ENCODE data around the gene SF3B2.
A peak's percentile ranks its signal among the peaks of the same experiment; 100 is the strongest.

SF3B2 gene

GRCh38 chr11:66042227-66042995 lies 9.8 kb upstream of the SF3B2 start:
- H3K27ac ChIP-seq (ENCODE audit: low read depth, low read length), result no peak overlapping the region
- H3K27me3 ChIP-seq (ENCODE audit: control insufficient read depth, insufficient read depth, low read length), result no peaks in the 10 kb centered on the region
- H3K4me1 ChIP-seq (ENCODE audit: control insufficient read depth, insufficient read depth, low read length), result peaks cover 10% of the 10 kb centered on the region
- peaks cover 15% of the 10 kb centered on the region; the same call in 1 of the 2 replicates for H3K36me3 ChIP-seq (ENCODE audit: control insufficient read depth, insufficient read depth, low read length)
- no peak overlapping the region for H3K9ac ChIP-seq (ENCODE audit: low read length)
- H3K4me3 ChIP-seq (ENCODE audit: low read depth, low read length), result no peak overlapping the region
- H3K9me3 ChIP-seq (ENCODE audit: control insufficient read depth, insufficient read depth, low read depth, low read length), result 0 out of 2 replicates have a peak, but pooled peaks cover under 1% of the 10 kb centered on the region

- Histone ChIP-seq H3K9ac (ENCODE audit: low read length) (no peak overlapping the region), H3K9me3 (ENCODE audit: control insufficient read depth, insufficient read depth, low read depth, low read length) (no peaks in the 10 kb centered on the region), H3K4me3 (ENCODE audit: low read depth, low read length) (no peak overlapping the region), H3K4me1 (ENCODE audit: control insufficient read depth, insufficient read depth, low read length) (peaks cover 10% of the 10 kb centered on the region), H3K36me3 (ENCODE audit: control insufficient read depth, insufficient read depth, low read length) (peaks cover 15% of the 10 kb centered on the region; the same call in 1 of the 2 replicates), H3K27ac (ENCODE audit: low read depth, low read length) (no peak overlapping the region), H3K27me3 (ENCODE audit: control insufficient read depth, insufficient read depth, low read length) (no peaks in the 10 kb centered on the region)
Measured at GRCh38 chr11:66042996-66043906, 8.9 kb upstream of the SF3B2 start.

GRCh38 chr11:66044757-66045156 lies 7.4 kb upstream of the SF3B2 start:
- no peak overlapping the region for H3K27ac ChIP-seq (ENCODE audit: low read depth, low read length)
- peaks cover 14% of the 10 kb centered on the region for H3K4me1 ChIP-seq (ENCODE audit: control insufficient read depth, insufficient read depth, low read length)
- no peak overlapping the region for H3K4me3 ChIP-seq (ENCODE audit: low read depth, low read length)
- peaks cover 15% of the 10 kb centered on the region; the same call in 1 of the 2 replicates for H3K36me3 ChIP-seq (ENCODE audit: control insufficient read depth, insufficient read depth, low read length)
- no peaks in the 10 kb centered on the region; the same call in 1 of the 2 replicates for H3K27me3 ChIP-seq (ENCODE audit: control insufficient read depth, insufficient read depth, low read length)
- no peaks in the 10 kb centered on the region for H3K9me3 ChIP-seq (ENCODE audit: control insufficient read depth, insufficient read depth, low read depth, low read length)
- no peak overlapping the region for H3K9ac ChIP-seq (ENCODE audit: low read length)

GRCh38 chr11:66045177-66045639 lies 7.0 kb upstream of the SF3B2 start:
- no peaks in the 10 kb centered on the region; the same call in 1 of the 2 replicates for H3K27me3 ChIP-seq (ENCODE audit: control insufficient read depth, insufficient read depth, low read length)
- no peak overlapping the region for H3K9ac ChIP-seq (ENCODE audit: low read length)
- H3K4me1 ChIP-seq (ENCODE audit: control insufficient read depth, insufficient read depth, low read length), result peaks cover 14% of the 10 kb centered on the region
- H3K4me3 ChIP-seq (ENCODE audit: low read depth, low read length), result no peak overlapping the region
- no peaks in the 10 kb centered on the region for H3K9me3 ChIP-seq (ENCODE audit: control insufficient read depth, insufficient read depth, low read depth, low read length)
- H3K36me3 ChIP-seq (ENCODE audit: control insufficient read depth, insufficient read depth, low read length), result peaks cover 15% of the 10 kb centered on the region; the same call in 1 of the 2 replicates
- H3K27ac ChIP-seq (ENCODE audit: low read depth, low read length), result no peak overlapping the region

GRCh38 chr11:66046901-66047300 lies 5.3 kb upstream of the SF3B2 start:
- H3K9ac ChIP-seq (ENCODE audit: low read length), result no peak overlapping the region
- no peak overlapping the region for H3K27ac ChIP-seq (ENCODE audit: low read depth, low read length)
- no peaks in the 10 kb centered on the region; the same call in 1 of the 2 replicates for H3K27me3 ChIP-seq (ENCODE audit: control insufficient read depth, insufficient read depth, low read length)
- peaks cover 9% of the 10 kb centered on the region; the same call in 1 of the 2 replicates for H3K36me3 ChIP-seq (ENCODE audit: control insufficient read depth, insufficient read depth, low read length)
- no peak overlapping the region for H3K4me3 ChIP-seq (ENCODE audit: low read depth, low read length)
- no peaks in the 10 kb centered on the region for H3K9me3 ChIP-seq (ENCODE audit: control insufficient read depth, insufficient read depth, low read depth, low read length)
- H3K4me1 ChIP-seq (ENCODE audit: control insufficient read depth, insufficient read depth, low read length), result peaks cover 23% of the 10 kb centered on the region

- Histone ChIP-seq H3K9ac (ENCODE audit: low read length) (no peak overlapping the region), H3K4me3 (ENCODE audit: low read depth, low read length) (peak overlapping the region; percentile 72; the same call in 1 of the 2 replicates), H3K9me3 (ENCODE audit: control insufficient read depth, insufficient read depth, low read depth, low read length) (no peaks in the 10 kb centered on the region), H3K27me3 (ENCODE audit: control insufficient read depth, insufficient read depth, low read length) (no peaks in the 10 kb centered on the region; the same call in 1 of the 2 replicates), H3K4me1 (ENCODE audit: control insufficient read depth, insufficient read depth, low read length) (peaks cover 23% of the 10 kb centered on the region), H3K36me3 (ENCODE audit: control insufficient read depth, insufficient read depth, low read length) (peaks cover 9% of the 10 kb centered on the region; the same call in 1 of the 2 replicates), H3K27ac (ENCODE audit: low read depth, low read length) (no peak overlapping the region)
Measured at GRCh38 chr11:66047541-66048365, 4.4 kb upstream of the SF3B2 start.

GRCh38 chr11:66048547-66049323 lies 3.4 kb upstream of the SF3B2 start, which contains the start of gene GAL3ST3:
TSS of gene GAL3ST3 (minus strand) at chr11:66049161. CDS start at chr11:66045415, 3,746 bp downstream.
- H3K9ac ChIP-seq (ENCODE audit: low read length), result no peak within 1 kb of the TSS
- H3K9me3 ChIP-seq (ENCODE audit: control insufficient read depth, insufficient read depth, low read depth, low read length), result no peaks in the 10 kb centered on the region
- H3K4me3 ChIP-seq (ENCODE audit: low read depth, low read length), result peak within 1 kb of the TSS; percentile 72
- H3K4me1 ChIP-seq (ENCODE audit: control insufficient read depth, insufficient read depth, low read length), result peaks cover 29% of the 10 kb centered on the region
- no peaks in the 10 kb centered on the region; the same call in 1 of the 2 replicates for H3K27me3 ChIP-seq (ENCODE audit: control insufficient read depth, insufficient read depth, low read length)
- H3K27ac ChIP-seq (ENCODE audit: low read depth, low read length), result no peak within 1 kb of the TSS
- H3K36me3 ChIP-seq (ENCODE audit: control insufficient read depth, insufficient read depth, low read length), result peaks cover 6% of the 10 kb centered on the region; the same call in 1 of the 2 replicates

GRCh38 chr11:66050581-66051231 lies 1.5 kb upstream of the SF3B2 start:
- H3K4me1 ChIP-seq (ENCODE audit: control insufficient read depth, insufficient read depth, low read length), result peaks cover 19% of the 10 kb centered on the region
- H3K9me3 ChIP-seq (ENCODE audit: control insufficient read depth, insufficient read depth, low read depth, low read length), result no peaks in the 10 kb centered on the region
- no peaks in the 10 kb centered on the region; the same call in 1 of the 2 replicates for H3K27me3 ChIP-seq (ENCODE audit: control insufficient read depth, insufficient read depth, low read length)
- H3K4me3 ChIP-seq (ENCODE audit: low read depth, low read length), result peak overlapping the region; percentile 98
- peaks cover 17% of the 10 kb centered on the region for H3K36me3 ChIP-seq (ENCODE audit: control insufficient read depth, insufficient read depth, low read length)
- H3K9ac ChIP-seq (ENCODE audit: low read length), result peak overlapping the region; percentile 99
- peak overlapping the region; percentile 82; the same call in 1 of the 2 replicates for H3K27ac ChIP-seq (ENCODE audit: low read depth, low read length)

- Histone ChIP-seq H3K4me1 (ENCODE audit: control insufficient read depth, insufficient read depth, low read length) (peaks cover 19% of the 10 kb centered on the region), H3K9me3 (ENCODE audit: control insufficient read depth, insufficient read depth, low read depth, low read length) (no peaks in the 10 kb centered on the region), H3K9ac (ENCODE audit: low read length) (peak overlapping the region; percentile 99), H3K4me3 (ENCODE audit: low read depth, low read length) (peak overlapping the region; percentile 98), H3K27me3 (ENCODE audit: control insufficient read depth, insufficient read depth, low read length) (no peaks in the 10 kb centered on the region; the same call in 1 of the 2 replicates), H3K36me3 (ENCODE audit: control insufficient read depth, insufficient read depth, low read length) (peaks cover 22% of the 10 kb centered on the region), H3K27ac (ENCODE audit: low read depth, low read length) (peak overlapping the region; percentile 82)
Measured at GRCh38 chr11:66051371-66051765, 796 bp upstream of the SF3B2 start.

Data from HUES6 (cell line).